Thyroid gland (tissue), 4 donors: ENCODE data around the gene ATXN7L3. TPM values are rescaled to one million over a fixed set of nuclear protein-coding genes. Genes with fewer than 3 reads are reported as not detected.
A peak's percentile ranks its signal among the peaks of the same experiment; 100 is the strongest.

Source experiments
- DNase-seq, 2 donors: peaks; one replicate each; pipeline ENCODE4 v3.0.0-alpha.2; 2019
- H3K27ac ChIP-seq, 3 donors: fragments of 200-600 bp; sonication (generic); 1 replicate in 2 of 3; 2 replicates in 1 of 3; pipeline ENCODE4 v1.5.1; 2016 to 2019; ENCODE audit warnings: mild to moderate bottlenecking in 1 of 3, moderate library complexity in 1 of 3
- H3K27me3 ChIP-seq: fragments of 200-600 bp; sonication (generic); one replicate; pipeline ENCODE4 v1.5.1; 2019
- H3K36me3 ChIP-seq, 2 donors: fragments of 200-600 bp; sonication (generic); one replicate each; pipeline ENCODE4 v1.5.1; 2016 to 2019
- H3K4me1 ChIP-seq, 2 donors: fragments of 200-600 bp; sonication (generic); one replicate each; pipeline ENCODE4 v1.5.1; 2017 to 2019
- H3K4me3 ChIP-seq, 3 donors: fragments of 200-600 bp; sonication (generic); replicated peaks in 1 of 3; 1 replicate in 2 of 3; 2 replicates in 1 of 3; pipeline ENCODE4 v1.5.1; 2016; ENCODE audit warnings: mild to moderate bottlenecking in 1 of 3
- H3K9me3 ChIP-seq: fragments of 200-600 bp; sonication (generic); one replicate; pipeline ENCODE4 v1.5.1; 2017
- CTCF ChIP-seq, 6 experiments: fragments of 200-600 bp in 3 of 6; fragments of 450-650 bp in 3 of 6; sonication (generic) in 3 of 6; IDR thresholded peaks; one replicate each; pipeline ENCODE4 v1.5.1; 2016 to 2019; ENCODE audit warnings: antibody characterized with exemption in 6 of 6, mild to moderate bottlenecking in 2 of 6, inconsistent platforms in 1 of 6, moderate library complexity in 1 of 6
- POLR2A ChIP-seq, 2 donors: fragments of 450-650 bp; IDR thresholded peaks; one replicate each; pipeline ENCODE4 v1.6.1; 2017; ENCODE audit warnings: antibody characterized with exemption in 2 of 2, mild to moderate bottlenecking in 2 of 2, moderate library complexity in 1 of 2
- WGBS, 2 donors: methylation state at CpG; one replicate each; pipeline ENCODE4 v1.1.5; 2017; 5-methylcytosine and 5-hydroxymethylcytosine counted together
- intact Hi-C: fragments of 100-400 bp; cut with DNase I; formaldehyde crosslinking; loops from one replicate; pipeline ENCODE4 v1.15.1; 2023
- total RNA-seq, 4 donors: library from RNA; depleted of rRNA; stranded (reverse); fragments of >200 nt; gene quantifications; one replicate each; pipeline ENCODE4 v1.2.3, GENCODE V29; 2016

The ATXN7L3 gene
- total RNA-seq, 4 donors from 2014 or later: 52.4 to 64.5 (median 58.0) TPM

- 89 to 95% methylated on average over 2 of the region's 2 CpGs for WGBS, 2 donors
- intact Hi-C loops: loop anchor here (10.0 kb wide), 1 partner anchor 230 kb away; the partner anchor contains the start of gene PPY
- H3K36me3 ChIP-seq: no peaks in the 10 kb centered on the region
- H3K9me3 ChIP-seq: no peaks in the 10 kb centered on the region
- peaks cover 4 to 12% of the 10 kb centered on the region in 2 donors for H3K4me1 ChIP-seq
- no peak for DNase-seq
- H3K4me3 ChIP-seq: no peak overlapping the region
- TF ChIP-seq POLR2A (IDR thresholded peaks at IDR 0.05) (no peak), CTCF (IDR thresholded peaks at IDR 0.05) (no peak)
- H3K27ac ChIP-seq: no peak overlapping the region
- no peaks in the 10 kb centered on the region for H3K27me3 ChIP-seq
Measured at GRCh38 chr17:44174427-44174826, 25.3 kb downstream of the ATXN7L3 start.

- 85 to 87% methylated on average over 7 to 17 of the region's 17 CpGs for WGBS, 2 donors
- H3K4me1 ChIP-seq: peaks cover 4 to 21% of the 10 kb centered on the region in 2 donors
- no peak for DNase-seq
- intact Hi-C loops: loop anchor here (10.0 kb wide), 1 partner anchor 227 kb away; the partner anchor contains the start of gene PPY
- no peaks in the 10 kb centered on the region for H3K27me3 ChIP-seq
- H3K4me3 ChIP-seq: no peak overlapping the region
- no peaks in the 10 kb centered on the region for H3K36me3 ChIP-seq
- H3K27ac ChIP-seq: no peak overlapping the region
- no peak for TF ChIP-seq POLR2A (IDR thresholded peaks at IDR 0.05)
- TF ChIP-seq CTCF (IDR thresholded peaks at IDR 0.05): no peak
- H3K9me3 ChIP-seq: no peaks in the 10 kb centered on the region
Measured at GRCh38 chr17:44171931-44172455, 27.7 kb downstream of the ATXN7L3 start.

GRCh38 chr17:44170499-44171201, 29.0 kb downstream of the ATXN7L3 start, which contains the start of gene ASB16:
Gene ASB16 (plus strand): TSS chr17:44170704. CDS start chr17:44170790, 86 bp downstream.
- Histone ChIP-seq H3K9me3 (no peaks in the 10 kb centered on the region), H3K27me3 (no peaks in the 10 kb centered on the region), H3K4me3 (no peak within 1 kb of the TSS), H3K27ac (peak within 1 kb of the TSS; percentile 66 to 75 (median 70)), H3K36me3 (no peaks in the 10 kb centered on the region), H3K4me1 (peaks cover 4 to 21% of the 10 kb centered on the region in 2 donors)
- 32 to 35% methylated on average over 4 to 9 of the region's 21 CpGs for WGBS, 2 donors
- peak in 1 of 2 donors; percentile 28 for TF ChIP-seq POLR2A (IDR thresholded peaks at IDR 0.05)
- TF ChIP-seq CTCF (IDR thresholded peaks at IDR 0.05): no peak
- intact Hi-C loops: loop anchor here (10.0 kb wide), 1 partner anchor 226 kb away; the partner anchor contains the start of gene PPY
- peak; percentile 74 to 82 for DNase-seq

GRCh38 chr17:44170135-44170498, 29.6 kb downstream of the ATXN7L3 start:
- Histone ChIP-seq H3K9me3 (no peaks in the 10 kb centered on the region), H3K36me3 (no peaks in the 10 kb centered on the region), H3K27me3 (no peaks in the 10 kb centered on the region), H3K4me3 (no peak overlapping the region), H3K27ac (peak overlapping the region; percentile 66 to 75 (median 70)), H3K4me1 (peaks cover 4 to 21% of the 10 kb centered on the region in 2 donors)
- intact Hi-C loops: loop anchor here (10.0 kb wide), 1 partner anchor 225 kb away; the partner anchor contains the start of gene PPY
- TF ChIP-seq CTCF (IDR thresholded peaks at IDR 0.05) (no peak), POLR2A (IDR thresholded peaks at IDR 0.05) (no peak)
- WGBS, 2 donors: 58 to 69% methylated on average over 4 to 5 of the region's 5 CpGs
- no peak for DNase-seq
